Epidermal melanocyte (primary cell): Measurements from ENCODE around the gene ZBTB1.

Source experiments
- DNase-seq: peaks from one replicate; pipeline ENCODE4 v3.0.0; 2011; ENCODE audit warnings: low spot score; ENCODE audit not compliant: insufficient read length

The ZBTB1 gene, protein sequence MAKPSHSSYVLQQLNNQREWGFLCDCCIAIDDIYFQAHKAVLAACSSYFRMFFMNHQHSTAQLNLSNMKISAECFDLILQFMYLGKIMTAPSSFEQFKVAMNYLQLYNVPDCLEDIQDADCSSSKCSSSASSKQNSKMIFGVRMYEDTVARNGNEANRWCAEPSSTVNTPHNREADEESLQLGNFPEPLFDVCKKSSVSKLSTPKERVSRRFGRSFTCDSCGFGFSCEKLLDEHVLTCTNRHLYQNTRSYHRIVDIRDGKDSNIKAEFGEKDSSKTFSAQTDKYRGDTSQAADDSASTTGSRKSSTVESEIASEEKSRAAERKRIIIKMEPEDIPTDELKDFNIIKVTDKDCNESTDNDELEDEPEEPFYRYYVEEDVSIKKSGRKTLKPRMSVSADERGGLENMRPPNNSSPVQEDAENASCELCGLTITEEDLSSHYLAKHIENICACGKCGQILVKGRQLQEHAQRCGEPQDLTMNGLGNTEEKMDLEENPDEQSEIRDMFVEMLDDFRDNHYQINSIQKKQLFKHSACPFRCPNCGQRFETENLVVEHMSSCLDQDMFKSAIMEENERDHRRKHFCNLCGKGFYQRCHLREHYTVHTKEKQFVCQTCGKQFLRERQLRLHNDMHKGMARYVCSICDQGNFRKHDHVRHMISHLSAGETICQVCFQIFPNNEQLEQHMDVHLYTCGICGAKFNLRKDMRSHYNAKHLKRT

GRCh38 chr14:64504310-64504896 lies at the start of gene ZBTB1:
Gene ZBTB1 (plus strand): TSS chr14:64504770. CDS start chr14:64521505, 16,735 bp downstream.
- DNase-seq, result peak; percentile 41

DNA sequence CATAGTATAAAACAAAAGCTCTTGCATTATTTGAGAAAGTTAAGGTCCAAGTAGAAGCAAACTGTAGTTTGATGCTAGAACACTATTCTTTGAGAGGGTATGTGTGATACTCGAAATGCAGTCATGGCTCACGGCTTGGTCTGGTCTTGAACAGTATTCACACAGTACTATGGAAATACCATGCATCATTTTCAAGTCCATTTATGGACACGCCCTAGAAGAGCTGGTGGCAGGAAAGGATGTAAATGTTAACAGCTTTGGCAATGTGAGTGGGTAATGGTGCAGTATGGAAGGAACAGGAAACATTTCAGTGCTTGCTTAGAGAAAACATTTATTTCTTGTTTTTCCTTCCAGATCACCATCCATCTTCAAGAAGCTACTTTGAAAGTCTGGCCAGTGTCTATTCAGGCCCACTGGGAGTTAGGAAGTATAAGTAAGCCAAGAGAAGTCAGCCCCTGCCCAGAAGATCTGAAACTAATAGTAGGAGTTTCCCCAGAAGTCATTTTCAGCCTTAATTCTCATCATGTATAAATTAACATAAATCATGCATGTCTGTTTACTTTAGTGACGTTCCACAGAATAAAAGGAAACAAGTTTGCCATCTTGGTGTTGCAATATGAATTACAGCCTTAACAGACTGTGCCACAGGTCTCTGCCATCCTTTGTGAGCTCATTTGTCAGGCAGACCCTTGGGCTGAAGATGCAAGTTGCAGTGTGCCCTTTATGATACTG lies 45.0 kb upstream of the ZBTB1 start:
- no peak for DNase-seq

GRCh38 chr14:64461221-64461620 lies 43.3 kb upstream of the ZBTB1 start:
- no peak for DNase-seq

- DNase-seq, result no peak
These were observed 41.4 kb upstream of the ZBTB1 start for GRCh38 chr14:64463195-64463594.

DNA sequence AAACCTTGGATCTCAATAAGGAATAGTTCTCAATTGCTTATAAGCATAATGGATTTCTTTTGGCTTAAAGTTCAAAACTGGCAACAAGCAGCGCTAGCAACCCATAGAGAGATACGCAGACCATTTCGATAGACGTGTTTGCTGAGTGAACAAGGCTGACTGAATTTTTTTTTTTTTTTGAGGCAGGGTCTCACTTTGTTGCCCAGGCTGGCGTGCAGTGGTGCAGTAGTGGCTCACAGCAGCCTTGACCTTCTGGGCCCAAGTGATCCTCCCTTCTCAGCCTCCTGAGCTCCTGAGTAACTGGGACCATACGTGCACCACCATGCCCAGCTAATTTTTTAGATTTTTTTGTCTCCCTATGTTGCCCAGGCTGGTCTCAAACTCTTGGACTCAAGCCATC lies 40.7 kb upstream of the ZBTB1 start:
- no peak for DNase-seq

- no peak for DNase-seq
These were observed 39.9 kb upstream of the ZBTB1 start for GRCh38 chr14:64464651-64465050.

DNA sequence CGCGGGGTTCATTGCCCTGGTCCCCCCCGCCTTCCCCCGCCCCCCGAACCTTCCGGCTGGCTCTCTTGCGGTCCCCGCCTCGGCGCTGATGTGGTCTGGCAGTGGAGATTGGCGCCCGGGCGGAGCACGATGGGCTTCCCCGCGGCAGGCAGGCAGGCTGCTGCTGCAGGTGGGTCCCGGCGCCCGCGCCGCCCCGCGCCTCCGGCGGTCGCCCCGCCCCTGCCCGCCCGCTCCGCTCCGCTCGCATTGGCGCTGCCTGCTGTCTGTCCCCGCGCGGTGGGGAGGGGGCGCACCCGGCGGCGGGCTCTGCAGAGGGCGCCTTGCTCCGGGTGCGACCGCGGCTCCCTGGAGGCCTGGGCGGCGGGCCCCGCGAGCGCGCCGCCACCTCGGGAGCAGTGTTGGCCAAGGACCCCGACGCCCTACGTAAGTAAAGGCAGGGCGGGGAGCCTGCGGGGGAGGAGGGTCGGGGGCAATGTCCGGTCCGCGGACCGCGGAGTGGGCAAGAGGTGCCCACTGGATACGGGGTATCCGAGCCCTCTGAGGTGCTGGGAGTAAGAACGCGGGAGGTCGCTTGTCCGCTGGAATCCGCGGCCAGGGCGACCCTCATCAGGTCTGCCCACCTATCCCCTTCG lies 39.3 kb upstream of the ZBTB1 start, which contains the start of gene AKAP5:
TSS of gene AKAP5 (plus strand) at position 309 of the 632 bp plus-strand sequence. CDS start 2,896 bp downstream, outside the sequence.
- no peak for DNase-seq

GRCh38 chr14:64465831-64466554 lies 38.6 kb upstream of the ZBTB1 start:
- DNase-seq, result peak; percentile 57

DNA sequence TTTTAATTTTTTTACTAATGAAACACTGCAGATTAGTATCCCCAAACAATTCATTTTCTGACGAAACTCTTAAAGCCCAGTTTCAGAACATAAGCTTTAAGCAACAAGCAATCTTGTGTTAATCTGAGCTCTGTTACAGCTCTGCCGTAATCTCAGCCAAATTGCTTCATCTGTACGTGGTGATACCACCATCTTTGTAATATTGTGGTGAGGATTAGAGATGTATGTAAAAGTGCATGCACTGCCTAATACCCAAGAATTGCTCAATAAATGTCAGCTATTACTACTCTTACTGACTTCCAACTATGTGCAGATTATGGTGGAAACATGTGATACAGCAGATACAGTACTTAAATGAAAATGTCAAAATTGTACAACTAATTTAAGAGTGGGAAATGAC lies 37.5 kb upstream of the ZBTB1 start:
- no peak for DNase-seq

- no peak for DNase-seq
These were observed 37.0 kb upstream of the ZBTB1 start for GRCh38 chr14:64467566-64467965.

DNA sequence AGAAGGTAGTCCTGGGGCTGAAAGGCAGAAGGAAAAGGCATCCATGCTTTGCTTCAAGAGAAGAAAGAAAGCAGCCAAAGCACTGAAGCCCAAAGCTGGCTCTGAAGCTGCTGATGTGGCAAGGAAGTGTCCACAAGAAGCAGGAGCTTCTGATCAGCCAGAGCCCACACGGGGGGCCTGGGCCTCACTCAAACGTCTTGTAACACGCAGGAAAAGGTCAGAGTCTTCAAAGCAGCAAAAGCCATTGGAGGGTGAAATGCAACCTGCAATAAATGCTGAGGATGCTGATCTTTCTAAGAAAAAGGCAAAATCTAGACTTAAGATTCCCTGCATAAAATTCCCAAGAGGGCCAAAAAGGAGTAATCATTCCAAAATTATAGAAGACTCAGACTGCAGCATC lies 36.1 kb upstream of the ZBTB1 start:
- no peak for DNase-seq

GRCh38 chr14:64474041-64474440 lies 30.5 kb upstream of the ZBTB1 start:
- DNase-seq, result no peak

GRCh38 chr14:64474698-64475097 lies 29.9 kb upstream of the ZBTB1 start:
- DNase-seq, result no peak

DNA sequence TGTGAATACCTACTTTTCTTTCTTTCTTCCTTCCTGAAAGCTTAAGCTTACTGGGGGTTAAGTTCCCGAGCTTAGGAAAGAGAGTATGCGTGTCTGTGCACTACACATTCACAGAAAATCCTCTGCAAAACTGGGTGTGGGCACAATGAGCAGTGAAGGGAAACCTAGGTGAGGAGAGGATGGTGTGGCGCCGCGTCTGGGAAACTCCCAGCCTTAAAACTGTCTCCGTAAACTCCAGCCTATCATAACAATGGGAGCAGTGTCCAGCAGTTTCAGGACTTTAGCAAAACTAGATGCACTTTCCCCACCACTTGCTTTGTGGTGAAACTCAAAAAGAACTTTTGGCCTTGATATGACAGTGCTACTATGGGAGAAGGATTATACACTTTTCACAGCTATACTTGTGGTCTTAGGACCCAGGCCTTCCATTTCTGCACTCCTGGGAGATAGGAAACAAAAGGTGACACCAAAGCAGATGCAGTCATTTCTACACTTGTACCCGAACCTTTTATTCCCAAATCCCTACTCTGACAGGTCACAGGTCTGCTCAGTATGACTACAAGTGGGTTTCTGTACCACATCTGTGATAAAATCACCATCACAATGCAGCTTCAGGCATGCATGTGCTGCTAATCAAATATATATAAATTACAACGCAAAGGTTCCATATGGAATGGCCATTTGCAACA lies 28.8 kb upstream of the ZBTB1 start:
- DNase-seq, result no peak

DNA sequence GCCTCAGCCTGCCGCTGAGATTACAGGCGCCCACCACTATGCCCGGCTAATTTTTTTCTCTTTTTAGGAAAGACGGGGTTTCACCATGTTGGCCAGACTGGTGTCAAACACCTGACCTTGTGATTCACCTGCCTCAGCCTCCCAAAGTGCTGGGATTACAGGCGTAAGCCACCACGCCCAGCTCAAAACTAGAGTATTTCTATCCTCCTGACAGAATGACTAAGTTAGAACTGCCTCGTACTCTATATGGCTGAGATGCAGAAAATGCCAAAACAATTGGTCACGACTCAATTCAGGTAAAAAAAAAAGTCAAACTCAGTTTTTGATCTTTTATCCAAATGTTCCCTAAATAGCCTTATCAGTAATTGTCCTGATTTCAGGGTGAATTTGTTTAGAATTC lies 28.1 kb upstream of the ZBTB1 start:
- no peak for DNase-seq

DNA sequence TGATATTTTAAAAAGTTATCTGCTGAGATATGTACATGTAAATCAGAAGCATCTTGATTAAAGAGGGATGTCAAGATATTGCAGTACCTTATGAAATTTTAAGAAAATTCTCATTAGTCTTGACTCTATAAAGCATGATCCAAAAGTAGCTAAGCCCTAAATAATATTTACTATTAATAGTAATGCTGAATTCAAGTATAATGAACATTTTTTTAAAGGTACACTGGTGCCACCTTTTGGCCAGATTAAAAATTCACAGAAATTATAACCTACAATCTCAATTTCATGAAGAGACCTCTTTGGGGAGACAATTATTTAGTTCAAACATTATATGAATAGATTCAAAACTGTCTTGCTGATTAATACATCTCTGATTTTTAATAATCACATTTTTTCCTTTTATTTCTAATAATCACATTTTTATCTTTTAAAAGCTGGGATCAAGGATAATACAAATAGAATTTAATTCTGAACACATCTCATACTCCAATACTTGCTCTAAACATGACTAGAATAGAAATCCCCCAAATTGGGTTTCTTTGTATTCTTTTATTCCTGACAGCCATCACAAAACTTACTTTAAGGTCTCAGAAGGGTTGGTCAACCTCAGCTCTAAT lies 25.8 kb upstream of the ZBTB1 start:
- DNase-seq, result no peak

GRCh38 chr14:64488590-64489099 lies 15.9 kb upstream of the ZBTB1 start:
- DNase-seq, result no peak

- no peak for DNase-seq
These were observed 12.9 kb upstream of the ZBTB1 start for GRCh38 chr14:64491637-64492036.

DNA sequence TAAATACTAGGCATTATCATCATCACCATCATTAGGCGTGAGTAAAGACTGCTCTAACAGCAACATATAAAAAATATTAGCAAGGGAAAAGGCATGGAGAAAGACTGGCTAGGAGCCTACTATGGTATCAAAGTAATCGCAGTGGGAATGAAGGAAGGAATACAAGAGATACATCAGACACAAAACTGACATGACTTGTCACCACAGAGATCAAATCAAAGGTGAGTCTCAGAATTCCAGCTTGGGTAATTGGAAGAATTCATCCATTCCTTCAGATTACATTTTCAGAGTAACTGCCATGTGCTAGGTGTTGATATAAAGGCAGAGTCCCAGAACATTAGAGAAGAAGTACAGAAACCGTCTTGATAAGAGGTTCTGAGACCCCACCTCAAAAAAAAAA lies 11.1 kb upstream of the ZBTB1 start:
- no peak for DNase-seq
